Mesendoderm (in vitro differentiated cells): ENCODE measurements around the gene EZH1.
A peak's percentile ranks its signal among the peaks of the same experiment; 100 is the strongest.

Experiments
- DNase-seq: peaks from one replicate; pipeline ENCODE4 v3.0.0; 2013
- H2AK5ac ChIP-seq: 2 replicates; pipeline ENCODE4 v1.6.1; 2013; ENCODE audit warnings: low read length, inconsistent platforms
- H2BK120ac ChIP-seq: 2 replicates; pipeline ENCODE4 v1.6.1; 2013; ENCODE audit warnings: low read depth, mild to moderate bottlenecking, low read length, moderate library complexity, mixed read lengths
- H2BK15ac ChIP-seq: replicated peaks from 2 replicates; pipeline ENCODE4 v1.6.1; 2013; ENCODE audit warnings: low read depth, mild to moderate bottlenecking, moderate library complexity
- H2BK5ac ChIP-seq: 2 replicates; pipeline ENCODE4 v1.6.1; 2013; ENCODE audit warnings: low read length, inconsistent platforms
- H3K18ac ChIP-seq: 2 replicates; pipeline ENCODE4 v1.6.1; 2013; ENCODE audit warnings: mild to moderate bottlenecking, low read length, mixed read lengths
- H3K23ac ChIP-seq: one replicate; pipeline ENCODE4 v1.6.1; 2013; ENCODE audit warnings: low read length
- H3K27ac ChIP-seq: 2 replicates; pipeline ENCODE4 v1.5.1; 2013; ENCODE audit warnings: low read depth, mild to moderate bottlenecking, inconsistent platforms, low read length, moderate library complexity
- H3K27me3 ChIP-seq: 2 replicates; pipeline ENCODE4 v1.6.1; 2013; ENCODE audit warnings: low read length, control low read depth, mild to moderate bottlenecking, inconsistent platforms; ENCODE audit not compliant: insufficient read depth, poor library complexity
- H3K36me3 ChIP-seq: 2 replicates; pipeline ENCODE4 v1.6.1; 2013; ENCODE audit warnings: low read length, inconsistent platforms; ENCODE audit not compliant: control insufficient read depth, insufficient read depth
- H3K4ac ChIP-seq: one replicate; pipeline ENCODE4 v1.6.1; 2013; ENCODE audit warnings: low read depth, mild to moderate bottlenecking, low read length, moderate library complexity
- H3K4me1 ChIP-seq: 2 replicates; pipeline ENCODE4 v1.6.1; 2013; ENCODE audit warnings: low read depth, low read length, inconsistent platforms; ENCODE audit not compliant: control insufficient read depth
- H3K4me2 ChIP-seq: 2 replicates; pipeline ENCODE4 v1.6.1; 2013; ENCODE audit warnings: low read length
- H3K4me3 ChIP-seq: 2 replicates; pipeline ENCODE4 v1.5.1; 2013; ENCODE audit warnings: mild to moderate bottlenecking, low read length
- H3K56ac ChIP-seq: one replicate; pipeline ENCODE4 v1.6.1; 2013; ENCODE audit warnings: low read length
- H3K79me1 ChIP-seq: 2 replicates; pipeline ENCODE4 v1.6.1; 2013; ENCODE audit warnings: low read length, inconsistent platforms
- H3K79me2 ChIP-seq: 2 replicates; pipeline ENCODE4 v1.6.1; 2013; ENCODE audit warnings: mild to moderate bottlenecking, low read length; ENCODE audit not compliant: control insufficient read depth, insufficient read depth
- H3K9ac ChIP-seq: 2 replicates; pipeline ENCODE4 v1.6.1; 2013; ENCODE audit warnings: low read length, inconsistent platforms
- H4K5ac ChIP-seq: one replicate; pipeline ENCODE4 v1.6.1; 2013; ENCODE audit warnings: low read length
- H4K8ac ChIP-seq: one replicate; pipeline ENCODE4 v1.6.1; 2013; ENCODE audit warnings: low read depth, mild to moderate bottlenecking, control low read depth, low read length, moderate library complexity
- WGBS: extraction: QIAGEN DNeasy Blood & Tissue Kit; methylation state at CpG from one replicate; pipeline ENCODE4 v1.1.7; 2013; ENCODE audit warnings: low lambda C conversion rate, missing lambda C conversion rate; ENCODE audit not compliant: insufficient coverage; ENCODE audit errors: extremely low coverage; 5-methylcytosine and 5-hydroxymethylcytosine counted together

The EZH1 gene

GRCh38 chr17:42720996-42721583 lies 23.8 kb downstream of the EZH1 start:
- H2BK5ac ChIP-seq: no peak overlapping the region
- no peaks in the 10 kb centered on the region for H3K79me2 ChIP-seq
- H4K5ac ChIP-seq: no peak overlapping the region
- no peak overlapping the region for H3K9ac ChIP-seq
- H3K56ac ChIP-seq: no peak overlapping the region
- peaks cover 7% of the 10 kb centered on the region for H3K36me3 ChIP-seq
- no peak overlapping the region for H3K18ac ChIP-seq
- no peaks in the 10 kb centered on the region for H3K27me3 ChIP-seq
- no peaks in the 10 kb centered on the region for H3K79me1 ChIP-seq
- no peak overlapping the region for H4K8ac ChIP-seq
- no peak overlapping the region for H3K23ac ChIP-seq
- no peak overlapping the region for H3K4ac ChIP-seq
- H3K27ac ChIP-seq: no peak overlapping the region
- H2AK5ac ChIP-seq: no peak overlapping the region
- no peak overlapping the region for H3K4me2 ChIP-seq
- H3K4me1 ChIP-seq: no peaks in the 10 kb centered on the region
- WGBS: no CpG with 5 or more reads among the region's 2 CpGs
- H2BK15ac ChIP-seq: no peak overlapping the region
- no peak overlapping the region for H3K4me3 ChIP-seq
- H2BK120ac ChIP-seq: no peak overlapping the region
- peak; percentile 67 for DNase-seq

- H3K23ac ChIP-seq: no peak overlapping the region
- H3K4ac ChIP-seq: no peak overlapping the region
- H2BK120ac ChIP-seq: no peak overlapping the region
- no peaks in the 10 kb centered on the region for H3K79me1 ChIP-seq
- no peak overlapping the region for H3K4me2 ChIP-seq
- H4K5ac ChIP-seq: no peak overlapping the region
- H3K79me2 ChIP-seq: no peaks in the 10 kb centered on the region
- WGBS: no CpG with 5 or more reads among the region's 2 CpGs
- peaks cover 2% of the 10 kb centered on the region for H3K36me3 ChIP-seq
- H4K8ac ChIP-seq: no peak overlapping the region
- no peak overlapping the region for H2AK5ac ChIP-seq
- H2BK15ac ChIP-seq: no peak overlapping the region
- H3K4me1 ChIP-seq: no peaks in the 10 kb centered on the region
- H3K56ac ChIP-seq: no peak overlapping the region
- H3K4me3 ChIP-seq: no peak overlapping the region
- no peak overlapping the region for H3K9ac ChIP-seq
- H2BK5ac ChIP-seq: no peak overlapping the region
- DNase-seq: no peak
- no peaks in the 10 kb centered on the region for H3K27me3 ChIP-seq
- H3K18ac ChIP-seq: no peak overlapping the region
- no peak overlapping the region for H3K27ac ChIP-seq
These were observed 35.3 kb downstream of the EZH1 start for GRCh38 chr17:42709561-42709960.

DNA sequence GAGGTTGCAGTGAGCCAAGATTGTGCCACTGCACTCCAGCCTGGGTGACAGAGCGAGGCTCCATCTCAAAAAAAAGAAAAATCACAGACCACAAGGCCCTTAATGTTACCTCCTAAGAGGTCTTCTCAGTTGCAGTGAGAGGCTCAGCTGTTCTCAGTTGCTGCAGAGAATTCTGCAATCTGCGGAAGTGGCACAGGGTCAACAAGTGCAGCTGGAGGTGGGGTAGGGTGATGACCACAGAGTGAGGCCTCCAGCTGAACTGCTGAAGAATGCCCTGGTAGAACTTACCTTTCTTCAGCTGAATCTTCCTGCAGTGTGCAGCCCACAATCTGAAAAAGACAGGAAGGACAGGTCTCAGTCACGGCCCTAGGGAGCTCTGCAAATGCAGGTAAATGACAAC lies 36.3 kb downstream of the EZH1 start:
- Histone ChIP-seq H2BK5ac (no peak overlapping the region), H2AK5ac (no peak overlapping the region), H2BK15ac (no peak overlapping the region), H3K18ac (no peak overlapping the region), H3K4me1 (no peaks in the 10 kb centered on the region), H3K4ac (no peak overlapping the region), H3K4me2 (no peak overlapping the region), H3K56ac (no peak overlapping the region), H3K9ac (no peak overlapping the region), H3K36me3 (peaks cover 3% of the 10 kb centered on the region), H3K23ac (no peak overlapping the region), H3K79me1 (no peaks in the 10 kb centered on the region), H4K5ac (no peak overlapping the region), H3K27me3 (no peaks in the 10 kb centered on the region), H3K4me3 (no peak overlapping the region), H2BK120ac (no peak overlapping the region), H3K79me2 (no peaks in the 10 kb centered on the region), H3K27ac (no peak overlapping the region), H4K8ac (no peak overlapping the region)
- WGBS: no CpG with 5 or more reads among the region's 3 CpGs
- DNase-seq: no peak

DNA sequence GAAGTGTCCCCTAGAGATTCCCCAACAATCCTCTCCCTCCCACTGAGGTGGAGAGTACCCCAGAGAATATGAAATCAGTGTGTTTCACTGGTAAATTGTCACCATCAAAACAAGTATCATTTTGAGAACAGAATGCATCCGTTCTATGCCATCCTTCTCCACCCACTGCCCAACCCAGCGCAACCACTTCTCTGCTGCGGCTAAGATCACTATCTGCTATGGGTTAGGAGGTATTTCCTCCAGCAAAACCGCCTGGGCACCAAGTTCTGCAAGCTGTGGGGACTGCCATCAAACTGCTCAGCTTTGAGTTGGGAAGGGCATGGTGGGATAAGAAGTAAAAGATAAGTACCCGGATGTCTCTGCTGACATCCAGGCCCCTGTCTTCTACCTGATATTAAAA lies 38.1 kb downstream of the EZH1 start:
- WGBS: no CpG with 5 or more reads among the region's 5 CpGs
- Histone ChIP-seq H3K4me3 (no peak overlapping the region), H4K5ac (no peak overlapping the region), H3K79me1 (no peaks in the 10 kb centered on the region), H3K23ac (no peak overlapping the region), H2BK15ac (no peak overlapping the region), H3K9ac (no peak overlapping the region), H4K8ac (no peak overlapping the region), H3K27me3 (no peaks in the 10 kb centered on the region), H3K79me2 (no peaks in the 10 kb centered on the region), H2BK5ac (no peak overlapping the region), H3K36me3 (peaks cover 3% of the 10 kb centered on the region), H3K4ac (no peak overlapping the region), H3K56ac (no peak overlapping the region), H3K4me1 (no peaks in the 10 kb centered on the region), H3K4me2 (no peak overlapping the region), H3K27ac (no peak overlapping the region), H2AK5ac (no peak overlapping the region), H3K18ac (no peak overlapping the region), H2BK120ac (no peak overlapping the region)
- DNase-seq: no peak

GRCh38 chr17:42704837-42705494 lies 39.9 kb downstream of the EZH1 start:
- no peak overlapping the region for H3K9ac ChIP-seq
- no peak overlapping the region for H3K4me3 ChIP-seq
- no peak overlapping the region for H2BK5ac ChIP-seq
- H4K5ac ChIP-seq: no peak overlapping the region
- H2AK5ac ChIP-seq: no peak overlapping the region
- no peak overlapping the region for H2BK120ac ChIP-seq
- H3K18ac ChIP-seq: no peak overlapping the region
- no peak for DNase-seq
- H4K8ac ChIP-seq: no peak overlapping the region
- no peaks in the 10 kb centered on the region for H3K27me3 ChIP-seq
- no peaks in the 10 kb centered on the region for H3K79me1 ChIP-seq
- H3K4ac ChIP-seq: no peak overlapping the region
- peaks cover 3% of the 10 kb centered on the region for H3K36me3 ChIP-seq
- no peaks in the 10 kb centered on the region for H3K4me1 ChIP-seq
- no peak overlapping the region for H3K23ac ChIP-seq
- no peak overlapping the region for H3K27ac ChIP-seq
- no peak overlapping the region for H2BK15ac ChIP-seq
- no CpG with 5 or more reads among the region's 8 CpGs for WGBS
- no peak overlapping the region for H3K56ac ChIP-seq
- no peaks in the 10 kb centered on the region for H3K79me2 ChIP-seq
- H3K4me2 ChIP-seq: no peak overlapping the region

- no CpG with 5 or more reads among the region's 5 CpGs for WGBS
- no peak overlapping the region for H3K4ac ChIP-seq
These were observed 40.4 kb downstream of the EZH1 start for GRCh38 chr17:42704490-42704836.

More at GRCh38 chr17:42704490-42704836, 40.4 kb downstream of the EZH1 start:
- Histone ChIP-seq H3K27me3 (no peaks in the 10 kb centered on the region), H2BK5ac (no peak overlapping the region), H3K27ac (no peak overlapping the region), H3K18ac (no peak overlapping the region), H3K9ac (no peak overlapping the region), H2BK15ac (no peak overlapping the region), H4K8ac (no peak overlapping the region), H4K5ac (no peak overlapping the region), H3K36me3 (peaks cover 3% of the 10 kb centered on the region), H3K23ac (no peak overlapping the region), H2BK120ac (no peak overlapping the region), H2AK5ac (no peak overlapping the region), H3K79me2 (no peaks in the 10 kb centered on the region), H3K4me1 (no peaks in the 10 kb centered on the region), H3K4me2 (no peak overlapping the region), H3K56ac (no peak overlapping the region), H3K4me3 (no peak overlapping the region), H3K79me1 (no peaks in the 10 kb centered on the region)
- DNase-seq: no peak
